Measurements from ENCODE around the gene HOXB4. TPM values are rescaled to one million over a fixed set of nuclear protein-coding genes. Genes with fewer than 3 reads are reported as not detected.
A peak's percentile ranks its signal among the peaks of the same experiment; 100 is the strongest.

Gene HOXB4
- total and polyA plus RNA-seq, 10 of the 15 experiments (the other 5 are each of a cell fraction or from before 2014, with no cell fraction given): 0.35 to 5.8 (median 3.0) TPM

GRCh38 chr17:48619826-48620449 is 41.8 kb upstream of the HOXB4 start (continued):
- no peak for TF ChIP-seq ZBTB40 (IDR thresholded peaks at IDR 0.05; ENCODE audit: borderline replicate concordance)

GRCh38 chr17:48618256-48618896 is 40.2 kb upstream of the HOXB4 start:
- ChIA-PET CTCF (interaction anchor here (0.6 to 2.1 kb wide), 34 partner anchors 8 to 951 kb away, joined by 3 to 14 read pairs (median 5); partner anchors contain the start of genes HOXB5 and HOXB7), POLR2A (interaction anchor here (1.6 kb wide), 1 partner anchor 17 kb away, joined by 11 read pairs; no protein-coding TSS in a partner anchor), RAD21 (ENCODE audit: unreplicated experiment) (interaction anchor here (0.5 to 2.1 kb wide), 15 partner anchors 12 to 593 kb away, joined by 3 to 8 read pairs (median 4); partner anchors contain the start of gene HOXB5), SMC1A (ENCODE audit: uncharacterized antibody, unreplicated experiment) (interaction anchor here (0.7 to 1.6 kb wide), 6 partner anchors 8 to 356 kb away, joined by 3 to 8 read pairs (median 4); partner anchors contain the start of gene HOXB9)
- in situ Hi-C loops (cut with MboI): no loop called here
- peaks cover 36 to 46% of the 10 kb centered on the region in 2 experiments for H3K27me3 ChIP-seq (replicated peaks in 1 of 2; ENCODE audit: control insufficient read depth in 2 of 2, insufficient read depth in 2 of 2, low read length in 1 of 2)
- no peak overlapping the region for H3K27ac ChIP-seq (ENCODE audit: control insufficient read depth, insufficient read depth)
- no peak overlapping the region for H2AFZ ChIP-seq (ENCODE audit: control insufficient read depth, low read depth, low read length)
- intact Hi-C loops (cut with micrococcal nuclease; ENCODE audit: unreplicated experiment): loop anchor here (1.0 to 5.0 kb wide), 3 partner anchors 356 to 592 kb away; no protein-coding TSS in a partner anchor
- FAIRE-seq: peak; percentile 86
- no peaks in the 10 kb centered on the region for H4K20me1 ChIP-seq (ENCODE audit: control insufficient read depth, insufficient read depth)
- H3K9ac ChIP-seq (ENCODE audit: control insufficient read depth, insufficient read depth, low read length): no peak overlapping the region
- no peaks in the 10 kb centered on the region for H3K79me2 ChIP-seq (ENCODE audit: control insufficient read depth, insufficient read depth, low read length)
- H3K4me1 ChIP-seq (ENCODE audit: control insufficient read depth, insufficient read depth, low read length): no peaks in the 10 kb centered on the region
- no peak overlapping the region for H3K4me3 ChIP-seq
- peak overlapping the region; percentile 22; the same call in 1 of the 2 replicates for H3K4me2 ChIP-seq (ENCODE audit: control insufficient read depth, insufficient read depth)
- peak; percentile 88 for ATAC-seq
- WGBS (ENCODE audit: insufficient coverage, insufficient replicate concordance, low lambda C conversion rate, missing lambda C conversion rate): 5% methylated on average over 25 of the region's 25 CpGs
- H3K9me3 ChIP-seq (replicated peaks; ENCODE audit: control insufficient read depth, insufficient read depth, low read length): no peaks in the 10 kb centered on the region
- no peaks in the 10 kb centered on the region for H3K36me3 ChIP-seq (ENCODE audit: control insufficient read depth in 2 of 2, insufficient read depth in 2 of 2, low read length in 1 of 2)
- no peak for DNase-seq (ENCODE audit: low read depth, low spot score)
- BruUV-seq (replicated peaks): no TSS peak
- no peak for TF ChIP-seq NKRF (conservative IDR thresholded peaks at IDR 0.05)
- no peak for TF ChIP-seq FOXM1 (IDR thresholded peaks at IDR 0.05; ENCODE audit: low read depth, low read length)
- TF ChIP-seq TCF12 (IDR thresholded peaks at IDR 0.05; ENCODE audit: low read depth, low read length): peak; percentile 87
- no peak for TF ChIP-seq CBX5 (IDR thresholded peaks at IDR 0.05; ENCODE audit: low read depth)
- TF ChIP-seq BCL11A (IDR thresholded peaks at IDR 0.05; ENCODE audit: low read depth, low read length): no peak
- no peak for TF ChIP-seq SUPT20H (IDR thresholded peaks at IDR 0.05; ENCODE audit: borderline replicate concordance, control insufficient read depth, low read depth, low read length)
- no peak for TF ChIP-seq ATF2 (IDR thresholded peaks at IDR 0.05; ENCODE audit: low read length)
- TF ChIP-seq TAF1 (IDR thresholded peaks at IDR 0.05; ENCODE audit: borderline replicate concordance, low read depth, low read length): no peak
- no peak for TF ChIP-seq ZNF207 (IDR thresholded peaks at IDR 0.05; ENCODE audit: borderline replicate concordance)
- TF ChIP-seq HSF1 (IDR thresholded peaks at IDR 0.05; ENCODE audit: low read depth, low read length): no peak

Measured in GM12878 (cell line).